Measurements from ENCODE around the gene ERVK3-1.

GRCh38 chr19:58353717-58354477, 48.7 kb downstream of the ERVK3-1 start:
- TF ChIP-seq CTCF (IDR thresholded peaks at IDR 0.05): no peak
- no peak for TF ChIP-seq EP300 (IDR thresholded peaks at IDR 0.05; ENCODE audit: borderline replicate concordance in 1 of 2, low read depth in 1 of 2, low read length in 1 of 2)
- no peak for TF ChIP-seq POLR2AphosphoS5 (IDR thresholded peaks at IDR 0.05; ENCODE audit: low read depth, low read length)
- no peak for TF ChIP-seq NRF1 (IDR thresholded peaks at IDR 0.05; ENCODE audit: low read depth, low read length)
- TF ChIP-seq RXRA (IDR thresholded peaks at IDR 0.05; ENCODE audit: borderline replicate concordance, low read depth): no peak
- no peak for TF ChIP-seq CHD2 (IDR thresholded peaks at IDR 0.05; ENCODE audit: low read length, partially characterized antibody)
